NCI-H2196 treated with DMSO at 0.1 percent for 48 hours (cell line): Measurements from ENCODE around the gene SRRD.
"Not testable (repeated sequence)": the region's sequence is repeated elsewhere in the genome, so short reads cannot be mapped to it uniquely, and the experiment has no call there.

Experiments used
- DNase-seq: peaks from one replicate; lab custom pipeline; 2025; ENCODE audit not compliant: unreplicated experiment; lab: John Stamatoyannopoulos, UW

Gene SRRD, protein sequence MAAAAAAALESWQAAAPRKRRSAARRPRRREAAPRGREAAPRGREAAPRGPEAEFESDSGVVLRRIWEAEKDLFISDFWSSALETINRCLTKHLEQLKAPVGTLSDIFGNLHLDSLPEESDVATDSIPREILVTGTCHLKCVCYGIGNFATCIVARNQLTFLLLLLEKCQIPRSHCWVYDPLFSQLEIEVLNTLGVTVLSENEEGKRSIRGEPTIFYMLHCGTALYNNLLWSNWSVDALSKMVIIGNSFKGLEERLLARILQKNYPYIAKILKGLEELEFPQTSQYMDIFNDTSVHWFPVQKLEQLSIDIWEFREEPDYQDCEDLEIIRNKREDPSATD

DNA sequence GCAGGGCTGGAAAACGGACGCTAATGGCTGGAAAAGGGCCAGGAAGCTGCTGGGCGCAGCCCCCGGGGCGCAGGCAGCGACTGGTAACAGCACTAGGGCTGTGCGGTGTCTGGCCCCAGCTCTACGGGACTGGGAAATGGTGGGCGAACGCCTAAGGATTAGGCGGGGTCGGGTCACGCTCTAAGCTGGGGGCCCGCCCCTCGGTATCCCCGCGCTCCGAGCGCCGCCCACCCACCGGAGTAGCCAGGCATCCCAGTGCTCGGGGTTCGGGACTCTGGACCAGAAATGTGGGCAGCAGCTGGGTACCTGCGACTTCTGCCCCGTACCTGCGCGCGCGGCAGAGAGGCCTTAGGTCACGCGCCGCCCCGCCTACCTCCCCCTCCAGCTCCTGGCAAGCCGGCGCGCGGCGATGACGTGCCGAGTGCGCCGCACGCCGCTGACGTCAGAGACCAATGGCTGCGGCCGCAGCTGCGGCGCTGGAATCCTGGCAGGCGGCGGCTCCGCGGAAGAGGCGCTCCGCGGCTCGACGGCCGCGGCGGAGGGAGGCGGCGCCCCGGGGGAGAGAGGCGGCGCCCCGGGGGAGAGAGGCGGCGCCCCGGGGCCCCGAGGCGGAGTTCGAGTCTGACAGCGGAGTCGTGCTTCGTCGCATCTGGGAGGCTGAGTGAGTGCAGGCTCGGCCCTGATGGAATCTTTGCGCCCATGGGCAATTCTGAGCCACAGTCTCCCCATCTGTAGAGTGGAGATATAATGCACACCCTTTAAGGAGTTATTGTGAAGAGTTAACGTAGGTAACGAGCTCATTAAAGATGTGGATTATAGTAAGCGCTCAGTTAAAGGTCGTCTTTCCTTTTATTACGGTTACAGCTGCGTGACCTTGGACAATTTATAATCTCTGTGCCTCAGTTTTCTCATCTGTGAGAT, at the start of gene SRRD, which contains the start of gene HPS4:
TSS of gene SRRD (plus strand) at position 439 of the 921 bp plus-strand sequence. CDS start at position 453, 14 bp downstream.
TSS of gene HPS4 (minus strand) at position 345 of the 921 bp plus-strand sequence. CDS start 2,021 bp downstream, outside the sequence.
- DNase-seq = peak; percentile 50

DNA sequence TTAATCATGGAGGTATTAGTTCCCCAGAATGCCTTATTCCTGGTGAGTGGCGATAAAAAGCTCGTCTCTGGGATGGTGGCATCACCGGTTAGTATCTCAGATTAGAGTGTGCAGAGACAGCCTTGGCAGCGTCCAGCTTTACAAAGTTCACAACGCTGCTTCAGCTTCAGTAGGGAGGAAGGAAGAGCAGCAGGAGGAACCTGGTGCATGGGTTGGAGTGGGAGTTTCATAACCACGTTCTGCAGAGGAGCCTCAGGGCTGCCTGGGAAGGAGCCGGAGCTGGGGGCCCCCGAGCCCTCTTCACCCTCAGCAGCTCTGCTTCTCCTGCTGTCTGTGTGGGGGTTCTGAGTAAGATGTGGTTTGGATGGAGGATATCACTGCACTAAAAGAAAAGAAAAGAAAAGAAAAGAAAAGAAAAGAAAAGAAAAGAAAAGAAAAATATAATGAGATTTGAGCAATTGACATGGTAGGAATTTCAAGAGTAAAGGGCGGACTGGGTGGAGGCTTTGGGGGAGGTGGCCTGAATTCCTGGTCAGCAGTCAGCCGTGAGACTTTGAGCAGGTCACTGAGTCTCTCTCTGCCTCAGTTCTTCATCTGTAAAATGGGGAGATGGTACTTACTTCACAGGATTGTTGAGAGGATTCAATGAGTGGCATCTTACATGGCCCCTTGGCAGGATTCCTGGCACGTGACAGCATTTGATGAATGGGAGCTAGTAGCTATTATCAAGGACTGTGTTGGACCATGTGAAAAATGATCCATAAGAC, 48.2 kb upstream of the SRRD start:
- no peak for DNase-seq

DNA sequence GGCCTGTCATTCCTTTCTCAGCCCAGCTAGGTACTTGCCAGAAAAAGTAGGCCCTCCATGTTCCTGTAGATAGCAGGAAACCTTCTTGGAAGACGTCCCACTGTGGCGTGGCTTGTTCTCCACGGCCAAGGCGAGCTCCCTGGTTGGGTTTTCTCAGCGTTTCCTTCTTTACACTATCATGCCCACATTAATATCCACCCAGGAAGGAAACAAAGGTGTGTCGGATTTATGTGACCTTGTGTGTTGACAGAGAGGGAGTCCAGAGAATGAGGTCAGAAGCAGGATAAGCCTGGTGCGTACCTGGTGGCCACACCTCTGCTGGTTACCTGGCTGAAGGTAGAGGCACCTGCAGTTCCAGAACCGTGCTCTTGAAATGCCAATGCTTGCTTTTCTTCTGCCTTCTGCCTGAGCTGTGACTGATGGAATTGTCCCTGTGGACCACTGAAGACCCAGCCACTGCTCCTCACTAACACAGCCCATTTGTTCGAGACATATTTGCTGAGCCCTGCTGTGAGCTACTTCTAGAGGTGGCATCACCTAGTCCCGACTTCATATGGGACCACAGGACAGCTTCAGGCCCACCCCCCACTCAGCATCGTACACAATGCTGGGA, 46.7 kb upstream of the SRRD start:
- DNase-seq = no peak

DNA sequence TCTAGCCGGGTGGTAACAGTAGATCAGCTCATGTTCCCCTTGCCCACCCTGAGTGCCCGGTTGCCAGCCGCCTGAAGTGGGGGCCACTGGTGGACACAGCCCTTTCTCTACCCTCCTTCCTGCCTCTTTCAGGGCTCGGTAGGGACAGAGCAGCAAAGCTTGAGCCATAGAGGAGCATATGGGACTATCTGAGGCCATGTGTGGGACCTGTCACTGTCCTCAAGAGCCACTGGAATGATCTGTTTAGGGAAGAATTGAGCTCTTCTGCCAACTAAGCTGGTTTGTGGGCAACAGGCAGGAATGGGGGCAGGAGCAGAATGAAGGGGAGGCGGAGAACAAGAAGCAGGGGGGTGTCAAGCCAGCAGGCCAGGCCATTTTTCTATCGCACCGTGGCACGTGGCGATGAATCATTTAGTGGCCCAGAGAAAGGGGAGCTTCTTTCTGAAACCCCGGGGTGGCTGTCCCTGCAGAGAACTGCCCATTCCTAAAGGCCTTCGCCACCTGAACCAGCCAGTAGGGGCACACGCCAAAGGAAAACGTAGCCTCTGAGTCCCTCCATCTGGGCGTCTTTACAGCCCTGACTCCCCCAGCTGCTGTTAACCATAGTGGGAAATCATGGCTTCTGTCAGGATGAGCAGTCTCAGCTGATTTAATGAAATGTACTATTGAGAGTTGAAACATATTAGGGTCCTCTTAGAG, 45.8 kb upstream of the SRRD start:
- no peak for DNase-seq

DNA sequence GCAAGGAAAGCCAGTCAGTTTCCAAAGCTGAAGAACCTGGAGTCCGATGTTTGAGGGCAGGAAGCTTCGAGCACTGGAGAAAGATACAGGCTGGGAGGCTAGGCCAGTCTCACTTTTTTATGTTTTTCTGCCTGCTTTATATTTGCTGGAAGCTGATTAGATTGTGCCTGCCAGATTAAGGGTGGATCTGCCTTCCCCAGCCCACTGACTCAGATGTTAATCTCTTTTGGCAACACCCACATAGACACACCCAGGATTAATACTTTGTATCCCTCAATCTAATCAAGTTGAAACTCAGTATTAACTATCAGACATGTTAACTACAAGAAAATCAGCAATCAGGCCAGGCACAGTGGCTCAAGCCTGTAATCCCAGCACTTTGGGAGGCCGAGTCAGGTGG, 44.9 kb upstream of the SRRD start:
- DNase-seq = not testable (repeated sequence)

DNA sequence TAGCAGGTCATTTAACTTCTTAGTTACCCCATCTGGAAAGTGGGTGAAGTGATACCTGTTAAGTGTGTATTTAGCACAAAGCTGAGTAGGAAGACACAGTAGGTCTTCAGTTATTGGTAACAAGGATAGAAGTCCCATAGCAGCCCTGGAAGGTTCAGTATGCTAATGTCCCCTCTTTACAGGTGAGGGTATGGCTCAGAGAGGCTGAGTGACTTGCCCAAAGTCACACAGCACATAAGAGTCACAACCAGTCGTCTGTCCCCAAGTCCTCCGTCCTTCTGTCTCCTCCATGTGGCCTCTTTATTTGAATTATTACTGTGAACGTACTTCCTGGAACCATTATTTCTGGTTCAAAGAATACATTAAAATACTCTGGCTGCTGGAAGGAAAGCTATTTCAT, 44.1 kb upstream of the SRRD start:
- DNase-seq = no peak

DNA sequence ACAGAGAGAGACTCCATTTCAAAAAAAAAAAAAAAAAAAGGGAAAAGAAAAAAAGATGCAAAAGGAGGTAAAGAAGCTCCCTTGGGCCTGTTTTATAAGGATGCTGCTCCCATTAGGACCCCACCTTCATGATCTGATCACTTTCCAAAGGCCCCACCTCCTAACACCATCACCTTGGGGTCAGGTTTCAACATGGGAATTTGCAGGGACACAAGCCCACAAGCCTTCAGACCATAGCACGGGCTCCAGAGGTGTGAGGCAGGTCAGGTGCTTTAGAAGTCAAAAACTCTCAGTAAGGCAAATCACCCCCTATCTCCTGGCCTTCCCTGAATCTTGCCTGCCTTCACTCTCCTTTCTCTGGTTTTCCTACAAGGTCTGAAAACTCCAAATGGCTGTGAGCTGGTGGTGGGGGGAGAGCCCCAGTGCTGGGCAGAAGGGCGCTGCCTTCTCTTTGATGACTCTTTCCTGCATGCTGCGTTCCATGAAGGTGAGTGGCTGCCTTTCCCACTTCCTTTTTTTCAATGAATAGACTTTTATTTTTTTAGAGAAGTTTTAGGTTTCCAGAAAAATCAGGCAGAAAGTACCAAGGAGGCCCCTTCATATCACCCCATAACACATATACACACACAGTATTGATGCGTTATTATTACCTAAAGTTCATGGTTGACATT, 41.5 kb upstream of the SRRD start:
- no peak for DNase-seq

DNA sequence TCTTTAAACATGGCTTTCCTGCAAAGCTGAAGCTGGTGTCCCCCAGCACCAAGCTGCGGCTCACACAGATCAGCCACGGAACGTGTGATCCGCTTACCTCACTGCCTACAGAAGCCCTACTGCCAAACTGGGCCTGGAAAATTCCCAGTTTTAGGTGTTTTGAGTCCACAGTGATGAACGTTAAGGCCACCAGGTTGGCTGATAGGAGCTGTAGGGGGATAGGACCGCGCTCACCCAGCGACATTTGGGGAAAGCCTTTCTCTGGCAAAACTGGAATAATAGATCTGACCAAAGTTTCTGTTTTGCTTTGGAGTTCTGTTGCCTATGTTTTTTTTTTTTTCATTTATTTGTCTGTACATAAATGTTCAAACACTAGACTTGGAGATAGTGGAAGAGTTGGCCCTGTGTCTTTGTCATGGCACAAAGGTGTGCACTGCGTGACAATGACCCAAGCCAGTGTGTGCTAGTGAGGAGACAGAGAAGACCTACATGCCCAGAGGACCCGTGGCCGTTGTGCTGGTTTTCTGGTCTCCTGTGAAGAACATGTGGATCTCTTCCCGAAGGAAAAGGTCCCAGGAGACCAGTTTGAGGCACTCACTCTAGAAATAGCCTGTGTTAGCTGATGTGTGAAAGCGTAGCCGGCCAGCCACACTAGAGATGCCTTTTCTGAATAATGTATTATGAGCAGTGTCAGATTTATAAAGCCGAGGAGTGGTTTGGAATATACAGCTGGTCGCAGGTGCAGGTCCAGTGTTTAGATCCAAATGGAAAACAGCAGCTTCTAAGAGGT, 39.6 kb upstream of the SRRD start:
- no peak for DNase-seq

DNA sequence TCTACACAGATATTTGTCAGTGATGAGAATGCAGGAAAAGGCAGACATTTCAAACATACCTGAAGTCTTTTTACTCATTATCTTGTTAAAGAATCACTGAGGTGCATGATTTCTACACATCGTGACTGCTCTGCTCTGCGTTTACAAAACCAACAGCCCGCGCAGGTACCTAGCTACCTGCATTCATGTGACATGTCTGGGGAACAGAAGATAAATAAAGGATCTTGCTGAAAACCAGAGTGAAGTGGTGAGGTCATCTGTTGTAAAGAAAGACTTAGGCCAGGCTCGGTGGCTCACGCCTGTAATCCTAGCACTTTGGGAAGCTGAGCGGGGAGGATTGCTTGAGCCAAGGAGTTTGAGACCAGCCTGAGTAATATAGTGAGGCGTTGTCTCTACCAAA, 38.9 kb upstream of the SRRD start:
- no peak for DNase-seq

DNA sequence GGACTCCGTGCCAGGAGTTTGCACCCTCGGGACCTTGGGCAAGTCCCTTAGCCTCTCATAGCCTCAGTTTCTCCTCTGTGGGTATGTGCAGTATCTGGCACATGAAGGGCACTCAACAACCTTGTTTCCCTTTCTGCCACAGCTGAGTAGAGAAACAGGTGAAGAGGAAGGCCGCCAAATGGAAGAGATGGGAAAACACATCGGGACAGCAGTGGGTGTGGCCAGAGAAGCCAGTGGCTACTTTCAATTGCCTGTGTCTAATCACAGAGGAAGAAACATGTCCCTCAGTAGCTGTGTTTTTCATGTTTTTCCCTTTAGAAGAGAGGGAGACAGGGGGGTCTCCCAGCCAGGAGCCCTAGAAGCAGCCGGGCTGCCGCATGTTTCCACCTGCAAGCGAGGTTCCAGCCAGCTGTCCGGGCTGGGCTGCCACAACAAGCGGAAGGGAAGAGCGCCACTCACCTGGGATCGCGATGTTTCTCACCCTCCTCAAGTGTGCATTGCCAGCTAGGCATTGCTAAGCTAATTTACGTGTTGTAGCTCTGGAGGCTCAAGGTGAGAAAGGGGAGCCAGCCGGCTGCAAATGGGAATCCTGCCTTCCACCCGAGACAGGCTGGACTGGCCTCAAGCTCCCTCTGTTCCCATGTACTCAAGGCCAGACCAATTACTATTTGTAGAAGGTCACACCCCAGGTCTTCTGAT, 38.0 kb upstream of the SRRD start:
- DNase-seq = no peak

DNA sequence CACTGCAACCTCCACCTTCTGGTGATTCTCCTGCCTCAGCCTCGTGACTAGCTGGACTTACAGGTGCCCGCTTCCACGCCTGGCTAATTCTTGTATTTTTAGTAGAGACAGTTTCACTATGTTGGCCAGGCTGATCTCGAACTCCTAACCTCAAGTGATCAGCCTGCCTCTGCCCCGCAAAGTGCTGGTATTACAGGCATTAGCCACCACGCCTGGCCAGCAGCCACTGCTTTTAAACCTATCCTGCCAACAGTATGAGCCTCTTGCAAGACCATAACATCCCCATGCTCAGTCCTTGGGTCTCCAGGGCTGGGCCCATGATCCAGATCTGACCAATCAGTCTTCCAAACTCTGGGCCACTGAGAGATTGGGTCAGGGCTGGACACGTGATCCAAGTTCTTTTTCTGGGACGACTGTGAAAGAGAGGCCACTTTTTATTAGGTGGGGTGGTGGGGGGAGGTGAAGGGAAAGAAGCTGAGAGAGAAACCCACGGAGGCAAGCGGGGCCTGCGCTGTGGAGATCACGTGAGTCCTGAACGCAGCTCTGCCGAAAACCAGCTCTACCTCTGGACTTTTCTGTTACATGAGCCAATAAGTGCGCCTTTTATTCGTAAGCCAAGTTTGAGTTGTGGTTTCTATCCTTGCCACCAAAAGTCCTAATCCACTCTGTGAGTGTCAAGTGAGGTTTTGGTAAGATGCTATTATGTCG, 36.7 kb upstream of the SRRD start:
- no peak for DNase-seq

DNA sequence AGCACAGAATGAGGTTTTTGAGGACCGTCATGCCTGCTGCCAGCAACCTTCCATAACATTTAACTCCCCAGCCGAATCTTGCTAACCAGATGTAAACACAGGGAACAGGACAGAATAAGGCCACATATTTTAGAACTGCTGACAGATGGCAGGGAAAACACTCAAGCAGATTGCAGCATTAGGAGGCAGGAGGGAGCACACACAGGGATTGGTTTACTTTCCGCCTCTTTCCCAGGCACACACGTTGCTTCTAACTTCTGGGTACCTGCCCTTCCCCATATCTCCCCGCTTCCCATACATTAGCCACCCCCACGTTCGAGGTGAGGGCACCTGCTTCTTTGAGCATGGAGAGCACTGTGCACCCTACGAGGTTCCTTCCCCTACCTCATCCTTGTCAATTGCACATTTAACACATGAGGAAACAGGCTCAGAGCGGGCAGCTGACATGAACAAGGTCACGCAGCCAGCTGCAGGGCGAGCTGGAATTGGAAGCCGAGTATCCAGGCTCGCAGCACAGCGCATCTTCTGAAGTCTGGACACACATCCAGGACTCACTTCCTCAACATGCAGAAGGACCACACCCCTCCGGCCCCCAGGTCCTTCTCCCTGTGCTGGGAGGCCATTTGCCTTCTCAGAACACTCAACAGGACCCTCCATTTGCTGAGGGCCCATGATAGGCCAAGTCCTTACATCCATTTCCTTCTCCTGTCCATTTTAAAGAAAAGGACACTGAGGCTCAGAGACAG, 35.9 kb upstream of the SRRD start:
- no peak for DNase-seq

DNA sequence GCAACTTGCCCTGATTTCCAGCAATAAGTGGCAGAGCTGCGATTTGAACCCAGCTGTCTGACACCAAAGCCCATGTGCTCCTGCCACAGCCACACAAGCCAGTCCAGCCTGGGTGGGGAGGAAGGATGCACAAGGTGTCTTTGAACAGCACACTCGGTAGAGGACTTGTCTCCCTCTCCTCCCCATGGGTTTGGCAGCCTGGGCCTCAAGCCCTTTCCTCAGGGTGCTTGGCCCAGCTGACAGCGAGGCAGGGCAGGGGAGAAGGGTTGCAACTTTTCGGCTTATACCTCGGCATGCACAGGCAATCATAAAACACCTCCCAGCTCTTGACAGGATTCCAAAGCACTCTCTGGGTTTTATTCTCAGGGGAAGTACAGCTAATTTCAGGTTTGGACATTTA, 35.3 kb upstream of the SRRD start:
- no peak for DNase-seq

DNA sequence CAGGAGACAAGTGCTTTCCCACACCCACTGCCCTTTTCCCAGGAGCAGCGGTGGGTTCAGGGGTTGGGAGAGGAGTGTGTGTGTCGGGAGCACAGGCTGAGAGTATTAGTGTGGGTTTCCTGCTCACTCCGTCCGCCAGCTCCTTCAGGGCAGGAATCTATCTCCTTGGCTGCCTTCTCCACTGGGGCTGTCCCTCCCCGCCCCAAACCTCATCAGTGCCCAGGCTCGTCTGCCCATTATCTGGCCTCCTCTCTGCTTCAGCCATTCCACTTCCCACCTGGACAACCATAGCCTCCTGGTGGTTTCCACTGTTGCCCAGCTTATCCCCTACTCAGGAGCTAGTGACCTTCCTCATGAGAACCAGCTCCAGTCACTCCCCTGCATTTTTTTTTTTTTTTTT, 34.7 kb upstream of the SRRD start:
- DNase-seq = no peak

DNA sequence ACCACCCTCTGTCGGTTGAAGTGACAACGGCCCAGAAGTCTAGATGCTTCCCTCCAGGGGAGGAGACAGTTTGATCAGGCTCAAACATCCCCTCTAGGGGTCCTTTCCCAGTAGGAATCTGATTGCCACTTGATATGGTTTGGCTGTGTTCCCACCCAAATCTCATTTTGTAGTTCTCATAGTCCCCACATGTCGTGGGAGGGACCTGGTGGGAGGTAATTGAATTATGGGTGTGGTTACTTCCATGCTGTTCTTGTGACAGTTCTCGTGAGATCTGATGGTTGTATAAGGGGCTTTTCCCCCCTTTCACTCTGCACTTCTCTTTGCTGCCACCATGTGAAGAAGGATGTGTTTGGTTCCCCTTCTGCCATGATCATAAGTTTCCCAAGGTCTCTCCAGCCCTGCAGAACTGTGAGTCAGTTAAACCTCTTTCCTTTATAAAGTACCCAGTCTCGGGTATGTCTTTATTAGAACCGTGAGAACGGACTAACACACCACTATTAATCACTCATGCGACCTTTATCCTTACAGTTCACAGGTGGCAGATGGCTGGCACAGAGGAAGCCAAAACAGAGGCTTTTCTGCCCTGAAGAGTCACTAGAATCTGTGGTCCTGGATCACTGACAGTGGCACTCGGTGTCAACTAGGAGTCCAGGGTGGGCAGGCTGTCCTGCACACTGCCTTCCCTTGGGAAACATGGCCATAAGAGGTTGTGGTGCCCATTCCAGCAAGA, 33.1 kb upstream of the SRRD start:
- DNase-seq = no peak

DNA sequence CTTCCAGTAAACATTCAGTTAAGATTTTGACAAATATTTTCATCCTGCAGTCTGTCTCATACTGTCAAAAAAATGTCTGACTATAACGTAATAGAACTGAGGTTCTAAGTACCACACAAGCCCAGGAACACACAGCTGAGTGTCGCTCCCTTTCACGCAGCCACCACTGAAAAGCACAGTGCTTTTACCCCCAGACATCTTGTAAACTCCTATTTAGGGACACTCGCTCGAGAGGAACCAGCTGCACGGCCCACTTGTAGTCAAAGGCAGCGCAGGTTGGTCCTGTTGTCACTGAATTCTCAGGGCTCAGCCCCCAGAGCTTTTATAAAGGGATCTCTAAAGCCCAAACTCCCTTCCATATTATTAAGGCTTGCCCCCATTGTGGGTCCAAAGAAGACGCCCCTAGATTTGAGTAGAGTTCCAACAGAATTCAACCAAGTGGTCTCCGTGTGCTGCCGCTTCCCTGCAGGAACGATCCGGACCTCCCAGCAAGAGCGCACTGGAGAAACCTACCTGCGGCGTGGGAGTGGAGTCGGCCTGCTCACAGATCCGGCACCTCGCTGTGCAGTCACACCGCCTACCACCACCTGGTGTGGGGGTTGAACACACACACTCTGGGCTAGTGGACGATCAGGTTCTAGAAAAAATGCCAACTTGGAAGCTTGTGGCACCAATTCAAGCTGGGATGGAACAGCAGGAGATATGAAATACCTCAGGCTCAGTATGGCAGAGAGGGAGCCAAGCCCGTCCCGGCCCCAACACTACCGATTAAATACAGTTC, 31.3 kb upstream of the SRRD start:
- DNase-seq = no peak
